ENCODE data around the gene APBA2.

The APBA2 gene

DNA sequence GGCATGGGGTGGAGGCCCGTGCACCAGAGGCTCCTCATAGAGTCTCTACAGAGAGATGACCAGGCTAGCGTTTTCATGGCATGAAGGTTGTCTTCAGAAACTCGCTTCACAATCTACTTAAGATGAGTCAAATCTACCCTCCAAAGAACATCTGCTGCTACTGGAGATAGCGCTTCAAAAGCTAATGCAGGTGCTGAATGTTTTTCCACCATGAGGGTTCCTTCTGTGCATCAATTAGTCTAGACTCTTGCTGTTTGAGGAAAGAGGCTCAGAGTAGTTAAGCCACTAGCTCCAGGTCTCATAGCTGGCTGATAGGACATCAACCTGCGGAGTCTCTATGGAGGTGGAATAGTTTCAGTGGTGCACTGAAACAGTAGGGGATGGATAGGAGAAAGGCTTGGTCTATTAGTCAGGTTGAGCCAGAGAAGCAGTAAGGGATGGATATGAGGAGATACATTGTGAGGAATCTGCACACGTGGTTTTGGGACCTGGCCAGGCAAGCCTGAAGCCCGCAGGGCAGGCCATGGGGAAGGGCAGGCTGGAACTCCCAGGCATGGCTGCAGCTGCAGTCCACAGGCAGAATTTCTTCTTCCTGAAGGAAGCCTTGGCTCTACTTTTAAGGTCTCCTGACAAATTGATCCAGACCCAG is 117.5 kb downstream of the APBA2 start:
- Mint-ChIP-seq H3K27me3 (ENCODE audit: low read depth) (no peaks in the 10 kb centered on the region), H3K36me3 (ENCODE audit: low read depth) (peaks cover 36% of the 10 kb centered on the region), H3K27ac (no peak overlapping the region), H3K4me1 (no peaks in the 10 kb centered on the region), H3K9me3 (peaks cover 8% of the 10 kb centered on the region), H3K4me3 (no peak overlapping the region)
- TF ChIP-seq, protein P1, sequence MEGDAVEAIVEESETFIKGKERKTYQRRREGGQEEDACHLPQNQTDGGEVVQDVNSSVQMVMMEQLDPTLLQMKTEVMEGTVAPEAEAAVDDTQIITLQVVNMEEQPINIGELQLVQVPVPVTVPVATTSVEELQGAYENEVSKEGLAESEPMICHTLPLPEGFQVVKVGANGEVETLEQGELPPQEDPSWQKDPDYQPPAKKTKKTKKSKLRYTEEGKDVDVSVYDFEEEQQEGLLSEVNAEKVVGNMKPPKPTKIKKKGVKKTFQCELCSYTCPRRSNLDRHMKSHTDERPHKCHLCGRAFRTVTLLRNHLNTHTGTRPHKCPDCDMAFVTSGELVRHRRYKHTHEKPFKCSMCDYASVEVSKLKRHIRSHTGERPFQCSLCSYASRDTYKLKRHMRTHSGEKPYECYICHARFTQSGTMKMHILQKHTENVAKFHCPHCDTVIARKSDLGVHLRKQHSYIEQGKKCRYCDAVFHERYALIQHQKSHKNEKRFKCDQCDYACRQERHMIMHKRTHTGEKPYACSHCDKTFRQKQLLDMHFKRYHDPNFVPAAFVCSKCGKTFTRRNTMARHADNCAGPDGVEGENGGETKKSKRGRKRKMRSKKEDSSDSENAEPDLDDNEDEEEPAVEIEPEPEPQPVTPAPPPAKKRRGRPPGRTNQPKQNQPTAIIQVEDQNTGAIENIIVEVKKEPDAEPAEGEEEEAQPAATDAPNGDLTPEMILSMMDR (IDR thresholded peaks at IDR 0.05; ENCODE audit: unreplicated experiment in 3 of 3), result no peak

DNA sequence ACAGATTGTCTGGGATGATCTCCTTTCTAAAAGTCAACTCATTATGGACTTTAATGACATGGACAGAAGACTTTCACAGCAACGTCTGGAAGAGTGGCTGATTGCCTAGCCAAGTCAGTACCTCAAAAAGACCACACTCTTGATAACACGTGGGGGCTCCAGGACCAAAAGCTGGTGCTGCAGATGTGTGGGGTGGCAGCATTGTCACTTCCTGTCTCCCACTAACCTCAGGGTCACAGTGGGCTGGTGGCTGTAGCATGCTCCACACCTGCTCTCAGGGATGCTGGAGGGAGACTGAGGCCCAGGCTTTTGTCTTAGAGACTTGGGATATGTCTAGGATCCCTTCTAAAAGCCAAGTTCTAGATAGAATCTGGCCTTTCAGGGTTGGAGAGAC is 118.1 kb downstream of the APBA2 start:
- H3K9me3 Mint-ChIP-seq, result peaks cover 5% of the 10 kb centered on the region
- peaks cover 33% of the 10 kb centered on the region for H3K36me3 Mint-ChIP-seq (ENCODE audit: low read depth)
- no peaks in the 10 kb centered on the region for H3K4me1 Mint-ChIP-seq
- H3K27ac Mint-ChIP-seq, result no peak overlapping the region
- H3K4me3 Mint-ChIP-seq, result no peak overlapping the region
- no peaks in the 10 kb centered on the region for H3K27me3 Mint-ChIP-seq (ENCODE audit: low read depth)
- TF ChIP-seq, protein P1 (IDR thresholded peaks at IDR 0.05; ENCODE audit: unreplicated experiment in 3 of 3), result no peak

DNA sequence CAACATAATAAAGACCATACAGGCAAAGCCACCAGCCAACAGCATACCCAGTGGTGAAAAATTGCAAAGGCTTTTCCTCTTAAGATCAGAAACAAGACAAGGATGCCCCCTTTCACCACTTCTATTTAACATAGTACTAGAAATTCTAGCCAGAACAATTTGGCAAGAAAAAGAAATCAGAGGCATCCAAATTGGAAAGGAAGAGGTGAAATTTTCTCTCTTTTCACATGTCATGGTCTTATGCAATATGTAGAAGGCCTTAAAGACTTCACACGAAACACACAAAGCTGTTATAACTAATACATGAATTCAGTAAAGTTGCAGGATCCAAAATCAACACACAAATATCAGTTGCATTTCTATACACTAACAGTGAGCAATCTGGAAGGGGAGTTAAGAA is 120.2 kb downstream of the APBA2 start:
- H3K27ac Mint-ChIP-seq, result no peak overlapping the region
- no peaks in the 10 kb centered on the region for H3K27me3 Mint-ChIP-seq (ENCODE audit: low read depth)
- peaks cover 33% of the 10 kb centered on the region for H3K36me3 Mint-ChIP-seq (ENCODE audit: low read depth)
- peaks cover 5% of the 10 kb centered on the region for H3K9me3 Mint-ChIP-seq
- no peak overlapping the region for H3K4me3 Mint-ChIP-seq
- H3K4me1 Mint-ChIP-seq, result no peaks in the 10 kb centered on the region
- TF ChIP-seq, protein P1 (IDR thresholded peaks at IDR 0.05; ENCODE audit: unreplicated experiment in 3 of 3), result no peak

DNA sequence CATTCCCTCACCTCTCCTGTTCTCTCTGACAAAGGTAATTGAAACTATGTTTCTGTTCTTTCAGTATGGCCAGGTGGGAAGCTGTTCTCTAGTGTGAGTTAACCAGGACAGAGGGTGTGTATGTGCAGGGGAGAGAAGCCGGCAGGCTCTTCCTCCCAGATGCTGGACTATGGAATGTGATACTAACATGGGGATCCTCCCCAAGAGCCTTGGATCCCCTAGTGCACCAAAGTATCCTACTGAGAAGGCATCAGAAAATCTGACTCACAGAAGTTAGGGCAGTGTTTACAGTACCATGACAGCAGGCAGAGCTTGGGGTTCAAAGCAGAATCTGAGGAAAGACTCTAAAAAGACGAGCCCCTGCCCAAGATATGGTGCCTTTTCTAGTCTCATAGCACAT is 123.1 kb downstream of the APBA2 start:
- TF ChIP-seq, protein P1 (IDR thresholded peaks at IDR 0.05; ENCODE audit: unreplicated experiment in 3 of 3), result no peak
- no peaks in the 10 kb centered on the region for H3K4me1 Mint-ChIP-seq
- H3K36me3 Mint-ChIP-seq (ENCODE audit: low read depth), result peaks cover 21% of the 10 kb centered on the region
- H3K4me3 Mint-ChIP-seq, result no peak overlapping the region
- no peak overlapping the region for H3K27ac Mint-ChIP-seq
- no peaks in the 10 kb centered on the region for H3K27me3 Mint-ChIP-seq (ENCODE audit: low read depth)
- H3K9me3 Mint-ChIP-seq, result peaks cover 5% of the 10 kb centered on the region

DNA sequence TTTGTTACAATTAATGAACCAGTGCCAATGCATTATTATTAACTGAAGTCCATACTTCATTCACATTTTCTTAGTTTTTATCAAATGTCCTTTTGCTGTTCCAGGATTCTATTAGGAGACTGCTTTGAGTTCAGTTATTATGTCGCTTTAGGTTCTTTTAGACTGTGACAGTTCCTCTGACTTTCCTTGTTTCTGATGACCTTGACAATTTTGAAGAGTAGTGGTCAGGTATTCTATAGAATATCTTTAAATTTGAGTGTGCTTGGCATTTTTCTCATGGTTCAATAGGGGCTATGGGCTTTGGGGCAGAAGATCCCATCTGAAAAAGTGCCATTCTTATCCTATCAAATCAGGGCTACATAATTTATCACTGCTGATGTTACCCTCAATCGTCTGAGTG is 126.3 kb downstream of the APBA2 start:
- no peak overlapping the region for H3K4me3 Mint-ChIP-seq
- no peaks in the 10 kb centered on the region for H3K9me3 Mint-ChIP-seq
- H3K27me3 Mint-ChIP-seq (ENCODE audit: low read depth), result no peaks in the 10 kb centered on the region
- TF ChIP-seq, protein P1 (IDR thresholded peaks at IDR 0.05; ENCODE audit: unreplicated experiment in 3 of 3), result no peak
- peaks cover 8% of the 10 kb centered on the region for H3K36me3 Mint-ChIP-seq (ENCODE audit: low read depth)
- no peaks in the 10 kb centered on the region for H3K4me1 Mint-ChIP-seq
- H3K27ac Mint-ChIP-seq, result no peak overlapping the region

DNA sequence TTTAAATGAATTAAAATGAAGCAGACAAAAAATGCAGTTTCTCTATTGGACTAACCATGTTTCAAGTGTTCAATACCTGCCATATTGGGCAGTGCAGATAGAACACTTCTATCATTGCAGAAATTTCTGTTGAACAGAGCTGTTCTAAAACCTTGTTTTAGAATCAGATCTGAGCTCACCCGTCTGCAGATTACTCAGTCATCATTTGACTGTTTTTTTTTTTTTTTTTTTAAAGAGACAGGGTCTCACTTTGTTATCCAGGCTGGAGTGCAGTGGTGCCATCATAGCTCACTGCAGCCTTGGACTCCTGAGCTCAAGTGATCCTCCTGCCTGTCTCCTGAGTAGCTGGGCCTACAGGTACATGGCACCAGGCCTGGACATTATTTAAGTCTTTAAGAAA is 128.7 kb downstream of the APBA2 start:
- Mint-ChIP-seq H3K27me3 (ENCODE audit: low read depth) (no peaks in the 10 kb centered on the region), H3K4me1 (no peaks in the 10 kb centered on the region), H3K36me3 (ENCODE audit: low read depth) (no peaks in the 10 kb centered on the region), H3K27ac (no peak overlapping the region), H3K4me3 (no peak overlapping the region), H3K9me3 (no peaks in the 10 kb centered on the region)
- TF ChIP-seq, protein P1 (IDR thresholded peaks at IDR 0.05; ENCODE audit: unreplicated experiment in 3 of 3), result no peak
